ENCODE results near the gene DLGAP1. TPM values are rescaled to one million over a fixed set of nuclear protein-coding genes. Genes with fewer than 3 reads are reported as not detected.

DLGAP1 gene
- total and polyA plus RNA-seq, 10 of the 15 experiments (the other 5 are each of a cell fraction or from before 2014, with no cell fraction given), result 0.23 to 27.6 (median 1.9) TPM

DNA sequence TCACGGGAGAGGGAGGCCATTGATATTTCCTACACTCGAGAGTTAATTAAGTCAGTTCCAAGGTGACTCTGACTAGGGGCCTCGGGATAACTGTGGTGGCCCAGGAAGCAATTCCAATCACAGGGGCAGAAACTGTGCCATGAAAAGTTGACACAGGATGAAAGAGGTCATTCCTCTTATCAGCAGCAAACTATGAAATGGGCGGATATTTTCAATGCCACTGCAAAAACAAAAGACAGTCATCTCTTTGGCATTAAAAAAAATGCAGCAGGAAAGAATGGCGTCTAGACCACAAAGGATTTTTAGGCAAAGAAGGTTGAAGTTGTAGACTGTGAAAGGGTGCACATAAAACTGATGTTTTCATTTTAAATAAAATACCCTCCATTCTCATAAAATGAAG is 955.1 kb downstream of the DLGAP1 start:
- no peak overlapping the region for H3K9ac ChIP-seq (ENCODE audit: control insufficient read depth, insufficient read depth, low read length)

More for the DNA sequence above, 955.1 kb downstream of the DLGAP1 start:
- BruUV-seq (replicated peaks), result no TSS peak
- WGBS (ENCODE audit: insufficient coverage, insufficient replicate concordance, low lambda C conversion rate, missing lambda C conversion rate), result 19% methylated on average over 5 of the region's 5 CpGs
- H2AFZ ChIP-seq (ENCODE audit: control insufficient read depth, low read depth, low read length), result no peak overlapping the region
- no peaks in the 10 kb centered on the region for H3K36me3 ChIP-seq (ENCODE audit: control insufficient read depth in 2 of 2, insufficient read depth in 2 of 2, low read length in 1 of 2)
- peaks cover 0 to 16% of the 10 kb centered on the region in 2 experiments; a peak in 2 of 4 replicates for H3K27me3 ChIP-seq (replicated peaks in 1 of 2; ENCODE audit: control insufficient read depth in 2 of 2, insufficient read depth in 2 of 2, low read length in 1 of 2)
- FAIRE-seq (no peak), DNase-seq (ENCODE audit: low read depth, low spot score) (no peak), ATAC-seq (no peak)
- H4K20me1 ChIP-seq (ENCODE audit: control insufficient read depth, insufficient read depth), result no peaks in the 10 kb centered on the region
- no peak overlapping the region for H3K4me2 ChIP-seq (ENCODE audit: control insufficient read depth, insufficient read depth)
- H3K79me2 ChIP-seq (ENCODE audit: control insufficient read depth, insufficient read depth, low read length), result no peaks in the 10 kb centered on the region
- H3K27ac ChIP-seq (ENCODE audit: control insufficient read depth, insufficient read depth), result no peak overlapping the region
- RAD21 ChIA-PET (ENCODE audit: unreplicated experiment), result no interaction called here
- intact Hi-C loops (cut with micrococcal nuclease; ENCODE audit: unreplicated experiment), result no loop called here
- POLR2A ChIA-PET, result interaction anchor here (0.5 kb wide), 1 partner anchor 14 kb away, joined by 4 read pairs; no protein-coding TSS in a partner anchor
- no peaks in the 10 kb centered on the region for H3K9me3 ChIP-seq (replicated peaks; ENCODE audit: control insufficient read depth, insufficient read depth, low read length)
- CTCF ChIA-PET, result interaction anchor here (0.6 to 1.6 kb wide), 5 partner anchors 18 to 108 kb away, joined by 3 to 5 read pairs (median 3); no protein-coding TSS in a partner anchor
- SMC1A ChIA-PET (ENCODE audit: uncharacterized antibody, unreplicated experiment), result interaction anchor here (0.8 to 2.0 kb wide), 3 partner anchors 13 to 85 kb away, joined by 3 to 6 read pairs (median 6); no protein-coding TSS in a partner anchor
- H3K4me3 ChIP-seq, result no peak overlapping the region
- in situ Hi-C loops (cut with MboI), result no loop called here
- H3K4me1 ChIP-seq (ENCODE audit: control insufficient read depth, insufficient read depth, low read length), result no peaks in the 10 kb centered on the region
- no peak for TF ChIP-seq ZNF687 (IDR thresholded peaks at IDR 0.05)
- no peak for TF ChIP-seq BCLAF1 (IDR thresholded peaks at IDR 0.05)
- TF ChIP-seq NFIC (IDR thresholded peaks at IDR 0.05; ENCODE audit: low read depth, low read length), result no peak
- TF ChIP-seq, protein P1, sequence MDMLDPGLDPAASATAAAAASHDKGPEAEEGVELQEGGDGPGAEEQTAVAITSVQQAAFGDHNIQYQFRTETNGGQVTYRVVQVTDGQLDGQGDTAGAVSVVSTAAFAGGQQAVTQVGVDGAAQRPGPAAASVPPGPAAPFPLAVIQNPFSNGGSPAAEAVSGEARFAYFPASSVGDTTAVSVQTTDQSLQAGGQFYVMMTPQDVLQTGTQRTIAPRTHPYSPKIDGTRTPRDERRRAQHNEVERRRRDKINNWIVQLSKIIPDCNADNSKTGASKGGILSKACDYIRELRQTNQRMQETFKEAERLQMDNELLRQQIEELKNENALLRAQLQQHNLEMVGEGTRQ (IDR thresholded peaks at IDR 0.05; ENCODE audit: borderline replicate concordance, low read depth, low read length), result no peak
- TF ChIP-seq, protein P2, sequence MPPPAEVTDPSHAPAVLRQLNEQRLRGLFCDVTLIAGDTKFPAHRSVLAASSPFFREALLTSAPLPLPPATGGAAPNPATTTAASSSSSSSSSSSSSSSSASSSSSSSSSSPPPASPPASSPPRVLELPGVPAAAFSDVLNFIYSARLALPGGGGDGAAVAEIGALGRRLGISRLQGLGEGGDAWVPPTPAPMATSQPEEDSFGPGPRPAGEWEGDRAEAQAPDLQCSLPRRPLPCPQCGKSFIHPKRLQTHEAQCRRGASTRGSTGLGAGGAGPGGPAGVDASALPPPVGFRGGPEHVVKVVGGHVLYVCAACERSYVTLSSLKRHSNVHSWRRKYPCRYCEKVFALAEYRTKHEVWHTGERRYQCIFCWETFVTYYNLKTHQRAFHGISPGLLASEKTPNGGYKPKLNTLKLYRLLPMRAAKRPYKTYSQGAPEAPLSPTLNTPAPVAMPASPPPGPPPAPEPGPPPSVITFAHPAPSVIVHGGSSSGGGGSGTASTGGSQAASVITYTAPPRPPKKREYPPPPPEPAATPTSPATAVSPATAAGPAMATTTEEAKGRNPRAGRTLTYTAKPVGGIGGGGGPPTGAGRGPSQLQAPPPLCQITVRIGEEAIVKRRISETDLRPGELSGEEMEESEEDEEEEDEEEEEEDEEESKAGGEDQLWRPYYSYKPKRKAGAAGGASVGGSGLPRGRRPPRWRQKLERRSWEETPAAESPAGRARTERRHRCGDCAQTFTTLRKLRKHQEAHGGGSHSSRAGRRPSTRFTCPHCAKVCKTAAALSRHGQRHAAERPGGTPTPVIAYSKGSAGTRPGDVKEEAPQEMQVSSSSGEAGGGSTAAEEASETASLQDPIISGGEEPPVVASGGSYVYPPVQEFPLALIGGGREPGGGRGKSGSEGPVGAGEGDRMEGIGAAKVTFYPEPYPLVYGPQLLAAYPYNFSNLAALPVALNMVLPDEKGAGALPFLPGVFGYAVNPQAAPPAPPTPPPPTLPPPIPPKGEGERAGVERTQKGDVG (CRISPR knock-in tag; IDR thresholded peaks at IDR 0.05), result no peak
- TF ChIP-seq MEF2A (IDR thresholded peaks at IDR 0.05; ENCODE audit: insufficient read depth, low read depth, low read length), result no peak
- no peak for TF ChIP-seq BCL3 (IDR thresholded peaks at IDR 0.05; ENCODE audit: borderline replicate concordance, insufficient read depth, low read depth, low read length, poor library complexity, severe bottlenecking)
- TF ChIP-seq, protein P3, sequence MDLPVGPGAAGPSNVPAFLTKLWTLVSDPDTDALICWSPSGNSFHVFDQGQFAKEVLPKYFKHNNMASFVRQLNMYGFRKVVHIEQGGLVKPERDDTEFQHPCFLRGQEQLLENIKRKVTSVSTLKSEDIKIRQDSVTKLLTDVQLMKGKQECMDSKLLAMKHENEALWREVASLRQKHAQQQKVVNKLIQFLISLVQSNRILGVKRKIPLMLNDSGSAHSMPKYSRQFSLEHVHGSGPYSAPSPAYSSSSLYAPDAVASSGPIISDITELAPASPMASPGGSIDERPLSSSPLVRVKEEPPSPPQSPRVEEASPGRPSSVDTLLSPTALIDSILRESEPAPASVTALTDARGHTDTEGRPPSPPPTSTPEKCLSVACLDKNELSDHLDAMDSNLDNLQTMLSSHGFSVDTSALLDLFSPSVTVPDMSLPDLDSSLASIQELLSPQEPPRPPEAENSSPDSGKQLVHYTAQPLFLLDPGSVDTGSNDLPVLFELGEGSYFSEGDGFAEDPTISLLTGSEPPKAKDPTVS (IDR thresholded peaks at IDR 0.05; ENCODE audit: low read depth, low read length), result no peak
